A549 (cell line): ENCODE measurements around the gene STK35.

Source experiments
- BHLHE40 ChIP-seq: IDR thresholded peaks from 2 replicates; pipeline ENCODE4 v1.6.1; 2012; ENCODE audit warnings: low read depth, low read length, inconsistent platforms
- CHD4 ChIP-seq: fragments of 200-600 bp; sonication (generic); IDR thresholded peaks from 2 replicates; pipeline ENCODE4 v1.6.1; 2016; ENCODE audit warnings: antibody characterized with exemption, mild to moderate bottlenecking, borderline replicate concordance
- CTCF ChIP-seq: fragments of >200 bp; sonication (Bioruptor Twin); formaldehyde crosslinking; IDR thresholded peaks from 3 replicates; pipeline ENCODE4 v1.5.1; 2016
- EP300 ChIP-seq, 2 experiments: fragments of >200 bp; sonication (Bioruptor Twin); formaldehyde crosslinking; IDR thresholded peaks; 2 replicates in 1 of 2; 3 replicates in 1 of 2; pipeline ENCODE4 v1.6.1; 2016 to 2017
- HDAC2 ChIP-seq: fragments of 200-600 bp; sonication (generic); IDR thresholded peaks from 2 replicates; pipeline ENCODE4 v1.6.1; 2016
- JUNB ChIP-seq: fragments of >200 bp; sonication (Bioruptor Twin); formaldehyde crosslinking; IDR thresholded peaks from 2 replicates; pipeline ENCODE4 v1.6.1; 2016
- PHF8 ChIP-seq: fragments of 200-600 bp; sonication (generic); IDR thresholded peaks from 2 replicates; pipeline ENCODE4 v1.6.1; 2016; ENCODE audit warnings: low read depth, mild to moderate bottlenecking, antibody characterized with exemption, moderate library complexity, borderline replicate concordance
- POLR2A ChIP-seq: IDR thresholded peaks from 2 replicates; pipeline ENCODE4 v1.6.1; 2012; ENCODE audit warnings: mild to moderate bottlenecking, low read length
- RARB ChIP-seq: fragments of 250-450 bp; sonication (Bioruptor Pico); IDR thresholded peaks from 2 replicates; pipeline ENCODE4 v1.8.0; 2021; ENCODE audit warnings: mild to moderate bottlenecking, moderate library complexity
- REST ChIP-seq: fragments of 200-600 bp; sonication (generic); IDR thresholded peaks from 2 replicates; pipeline ENCODE4 v1.6.1; 2016; ENCODE audit warnings: antibody characterized with exemption, mild to moderate bottlenecking, moderate library complexity
- SREBF2 ChIP-seq: fragments of 450-650 bp; IDR thresholded peaks from 2 replicates; pipeline ENCODE4 v1.6.1; 2014; ENCODE audit warnings: mild to moderate bottlenecking, moderate library complexity

DNA sequence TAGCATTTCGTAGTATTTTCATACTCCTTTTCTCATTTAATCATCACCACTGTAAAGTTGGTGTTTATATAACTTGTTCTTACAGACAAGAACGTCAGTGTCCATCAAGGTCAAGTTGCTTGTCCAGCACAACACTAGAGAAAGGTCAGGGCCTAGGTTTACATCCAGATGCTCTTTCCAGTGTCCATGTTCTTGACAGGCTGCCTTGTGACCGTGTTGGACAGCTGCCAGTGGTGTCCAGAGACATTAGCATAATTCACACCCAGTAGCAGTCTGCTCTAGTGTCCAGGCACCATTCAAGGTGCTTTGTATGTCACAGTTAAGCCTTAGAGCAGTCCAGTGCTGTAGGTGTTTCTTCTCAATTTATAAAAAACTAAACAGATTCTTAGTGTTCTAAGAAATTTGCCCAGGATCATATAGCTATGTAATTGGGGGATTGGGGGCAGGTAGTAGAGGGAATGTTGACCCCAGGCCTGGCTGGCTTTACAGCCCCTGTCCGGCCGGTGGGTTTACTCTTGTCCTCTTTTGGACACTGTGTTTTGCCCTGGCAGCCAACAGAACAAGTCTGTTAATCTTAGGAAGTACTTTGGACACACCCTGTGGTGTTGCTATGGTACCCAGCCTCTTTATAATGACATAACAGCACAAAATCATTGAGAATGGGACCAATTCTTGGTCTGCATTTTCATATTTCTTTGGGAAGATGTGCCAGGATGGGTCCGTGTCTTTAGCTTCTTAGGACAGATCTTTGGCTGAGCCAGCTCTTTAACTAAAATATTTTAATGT, 8.0 kb downstream of the STK35 start:
- no peak for TF ChIP-seq REST
- TF ChIP-seq POLR2A: no peak
- no peak for TF ChIP-seq CTCF
- TF ChIP-seq CHD4: no peak
- TF ChIP-seq SREBF2: no peak
- TF ChIP-seq EP300 (IDR thresholded peaks at IDR 0.05): no peak
- TF ChIP-seq RARB (CRISPR knock-in tag): no peak
- no peak for TF ChIP-seq PHF8
- TF ChIP-seq BHLHE40: no peak
- no peak for TF ChIP-seq HDAC2
- no peak for TF ChIP-seq JUNB
